ES-I3 (cell line): Measurements from ENCODE around the gene STAP1.
"Not testable (repeated sequence)": the region's sequence is repeated elsewhere in the genome, so short reads cannot be mapped to it uniquely, and the experiment has no call there.

ENCODE experiments used
- H3K36me3 ChIP-seq: 2 replicates; pipeline ENCODE4 v1.6.1; 2013; ENCODE audit warnings: mild to moderate bottlenecking, low read length, control low read depth, moderate library complexity; ENCODE audit not compliant: insufficient read depth
- H3K4me1 ChIP-seq: 2 replicates; pipeline ENCODE4 v1.6.1; 2013; ENCODE audit warnings: mild to moderate bottlenecking, control low read depth, low read length; ENCODE audit not compliant: insufficient read depth
- H3K9ac ChIP-seq: 2 replicates; pipeline ENCODE4 v1.6.1; 2013; ENCODE audit warnings: low read depth, mild to moderate bottlenecking, low read length, moderate library complexity
- H3K9me3 ChIP-seq: 2 replicates; pipeline ENCODE4 v1.6.1; 2013; ENCODE audit warnings: mild to moderate bottlenecking, low read length, moderate library complexity; ENCODE audit not compliant: control insufficient read depth, insufficient read depth

Gene STAP1

DNA sequence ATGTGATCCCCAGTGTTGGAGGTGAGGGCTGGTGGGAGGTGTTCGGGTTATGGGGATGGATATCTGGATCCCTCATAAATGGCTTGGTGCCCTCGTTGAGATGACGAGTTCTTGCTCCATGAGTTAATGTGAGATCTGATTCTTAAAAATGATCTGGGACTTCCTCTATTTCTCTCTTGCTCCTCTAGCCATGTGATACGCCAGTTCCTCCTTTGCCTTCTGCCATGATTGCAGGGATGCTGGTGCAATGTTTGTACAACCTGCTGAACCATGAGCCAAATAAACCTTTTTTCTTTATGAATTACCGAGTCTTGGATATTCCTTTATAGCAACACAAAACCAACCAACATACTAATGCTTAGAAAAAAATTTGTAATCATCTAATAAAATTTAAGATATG lies 56.6 kb downstream of the STAP1 start:
- no peak overlapping the region for H3K9ac ChIP-seq
- no peaks in the 10 kb centered on the region for H3K4me1 ChIP-seq
- H3K9me3 ChIP-seq = peaks cover 3% of the 10 kb centered on the region; the same call in 1 of the 2 replicates
- H3K36me3 ChIP-seq = peaks cover 6% of the 10 kb centered on the region; the same call in 1 of the 2 replicates

DNA sequence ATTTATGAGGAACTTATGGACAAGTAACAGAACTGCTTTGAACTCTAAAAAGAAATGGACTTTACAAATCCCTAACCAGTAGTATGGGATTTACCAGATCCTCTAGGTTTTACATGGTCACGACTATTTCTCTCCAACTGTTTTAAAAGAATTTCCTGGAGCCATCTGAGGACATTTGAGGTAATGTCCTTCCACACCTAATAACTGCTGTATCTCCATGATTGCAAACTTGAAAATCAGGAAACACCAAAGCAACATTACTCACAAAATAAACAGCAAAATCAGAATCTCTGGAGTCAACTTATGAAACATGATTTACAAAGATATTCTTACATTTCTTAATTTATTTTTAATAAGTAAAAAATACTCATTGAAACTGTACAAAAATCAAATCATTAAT lies 58.0 kb downstream of the STAP1 start:
- Histone ChIP-seq H3K4me1 (no peaks in the 10 kb centered on the region), H3K9ac (no peak overlapping the region), H3K9me3 (no peaks in the 10 kb centered on the region), H3K36me3 (peaks cover 6% of the 10 kb centered on the region; the same call in 1 of the 2 replicates)

DNA sequence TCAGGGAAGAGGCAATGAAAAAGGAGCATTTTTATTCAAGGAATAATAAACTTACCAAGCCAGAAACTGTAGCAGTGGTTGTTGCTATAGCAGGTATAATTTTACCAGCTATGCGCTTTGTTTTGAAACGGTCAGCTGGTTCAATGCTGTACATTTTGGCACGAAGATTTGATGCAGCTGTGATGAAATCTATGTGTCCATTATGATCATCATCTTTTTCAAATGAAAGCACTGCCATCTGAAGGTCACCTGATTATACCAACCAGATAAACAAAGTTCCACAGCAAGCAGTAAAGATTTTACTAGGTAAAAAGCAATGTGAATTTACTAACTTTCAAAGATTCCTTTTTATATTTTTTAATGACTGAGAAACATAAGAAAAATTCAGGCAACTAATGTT lies 66.4 kb downstream of the STAP1 start:
- H3K9ac ChIP-seq = no peak overlapping the region
- peaks cover 6% of the 10 kb centered on the region; the same call in 1 of the 2 replicates for H3K4me1 ChIP-seq
- H3K9me3 ChIP-seq = no peaks in the 10 kb centered on the region
- peaks cover 9% of the 10 kb centered on the region for H3K36me3 ChIP-seq

DNA sequence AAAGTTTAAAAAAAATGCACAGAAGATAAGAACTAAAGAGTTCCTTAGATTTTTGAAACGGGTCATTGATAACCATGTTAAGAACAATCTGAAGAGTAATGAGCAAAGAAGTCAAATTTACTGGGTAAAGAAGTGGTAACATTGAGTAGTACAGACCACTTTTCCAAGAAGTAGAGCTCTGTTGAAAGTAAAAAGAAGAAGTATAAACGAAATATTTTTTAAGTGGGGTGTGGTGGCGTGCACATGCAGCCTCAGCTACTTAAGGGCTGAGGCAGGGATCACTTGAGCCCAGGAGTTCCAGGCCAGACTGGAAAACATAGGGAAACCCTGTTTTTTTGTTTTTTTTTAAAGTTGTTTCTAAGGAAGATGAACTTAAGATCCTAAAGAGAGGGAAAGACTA lies 74.0 kb downstream of the STAP1 start:
- Histone ChIP-seq H3K36me3 (peaks cover 1% of the 10 kb centered on the region; the same call in 1 of the 2 replicates), H3K9me3 (no peaks in the 10 kb centered on the region), H3K9ac (no peak overlapping the region), H3K4me1 (no peaks in the 10 kb centered on the region)

DNA sequence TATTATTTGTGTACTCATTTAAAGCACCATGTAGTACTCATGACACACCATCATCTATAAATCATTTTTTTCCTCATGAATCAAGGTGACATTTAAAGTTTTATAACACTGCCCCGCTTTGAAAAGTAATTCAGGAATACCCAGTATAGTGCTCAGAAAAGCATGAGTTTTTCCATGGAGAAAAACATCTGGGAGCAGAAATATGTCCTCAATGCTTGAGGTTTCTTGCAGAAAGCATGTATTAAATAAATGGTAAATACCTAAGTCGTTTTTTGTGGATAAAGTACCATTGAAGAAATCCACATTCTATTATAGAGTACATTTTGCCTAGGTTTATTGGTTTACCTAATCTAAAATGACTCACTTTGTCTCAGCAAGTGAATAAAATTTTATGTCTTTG lies 76.2 kb downstream of the STAP1 start:
- peaks cover 3% of the 10 kb centered on the region for H3K36me3 ChIP-seq
- H3K9ac ChIP-seq = no peak overlapping the region
- no peaks in the 10 kb centered on the region for H3K4me1 ChIP-seq
- no peaks in the 10 kb centered on the region for H3K9me3 ChIP-seq

DNA sequence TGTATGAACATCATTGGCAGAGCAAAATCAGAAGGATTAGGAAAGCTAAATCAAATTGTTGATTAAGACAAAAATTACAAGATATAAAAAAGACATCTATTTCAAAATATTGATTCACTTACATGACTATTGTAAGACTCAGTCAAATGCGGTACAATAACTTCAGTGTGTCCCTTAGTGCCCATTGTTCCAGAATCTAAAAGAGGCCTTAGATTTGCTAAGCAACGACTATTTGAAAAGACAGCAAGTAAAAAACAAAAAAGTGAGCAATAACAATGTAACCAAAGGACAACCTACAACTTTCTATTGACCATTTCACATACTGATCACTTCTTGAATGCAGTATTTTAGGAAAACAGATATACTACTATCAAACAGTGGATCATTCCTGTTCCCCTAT lies 76.8 kb downstream of the STAP1 start:
- no peaks in the 10 kb centered on the region for H3K9me3 ChIP-seq
- peaks cover 3% of the 10 kb centered on the region for H3K36me3 ChIP-seq
- no peaks in the 10 kb centered on the region for H3K4me1 ChIP-seq
- H3K9ac ChIP-seq = no peak overlapping the region

DNA sequence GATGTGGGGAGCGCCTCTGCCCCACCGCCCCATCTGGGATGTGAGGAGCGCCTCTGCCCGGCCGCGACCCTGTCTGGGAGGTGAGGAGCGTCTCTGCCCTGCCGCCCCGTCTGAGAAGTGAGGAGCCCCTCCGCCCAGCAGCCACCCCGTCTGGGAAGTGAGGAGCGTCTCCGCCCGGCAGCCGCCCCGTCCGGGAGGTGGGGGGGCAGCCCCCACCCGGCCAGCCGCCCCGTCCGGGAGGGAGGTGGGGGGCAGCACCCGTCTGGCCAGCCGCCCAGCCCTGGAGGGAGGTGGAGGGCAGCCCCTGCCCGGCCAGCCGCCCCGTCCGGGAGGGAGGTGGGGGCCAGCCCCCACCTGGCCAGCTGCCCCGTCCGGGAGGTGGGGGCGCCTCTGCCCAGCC lies 78.5 kb downstream of the STAP1 start:
- not testable (repeated sequence) for H3K4me1 ChIP-seq, H3K36me3 ChIP-seq, H3K9ac ChIP-seq

DNA sequence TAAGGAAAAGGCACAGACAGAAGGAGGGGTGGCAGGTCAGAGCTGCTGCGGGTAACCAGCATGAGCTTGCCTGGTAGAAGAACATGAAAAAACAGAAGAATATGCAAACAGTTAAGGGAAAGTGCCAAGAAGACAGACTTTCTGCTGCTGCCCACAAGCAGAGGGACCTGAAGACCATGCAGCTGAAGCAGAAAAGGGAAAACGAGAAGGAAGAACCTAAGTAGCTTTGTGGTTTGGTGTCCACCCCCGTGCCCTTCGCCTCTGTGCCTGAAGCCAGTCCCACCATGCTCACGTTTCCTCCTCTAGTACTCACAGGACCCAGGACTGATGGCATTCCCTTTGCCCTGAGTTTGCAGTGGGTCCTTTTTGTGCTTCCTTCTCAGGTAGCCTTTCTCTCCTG lies 79.6 kb downstream of the STAP1 start:
- H3K4me1 ChIP-seq = no peaks in the 10 kb centered on the region
- peaks cover 3% of the 10 kb centered on the region for H3K36me3 ChIP-seq
- no peak overlapping the region for H3K9ac ChIP-seq
- no peaks in the 10 kb centered on the region for H3K9me3 ChIP-seq

More for the DNA sequence above, 78.5 kb downstream of the STAP1 start:
- not testable (repeated sequence) for H3K9me3 ChIP-seq

DNA sequence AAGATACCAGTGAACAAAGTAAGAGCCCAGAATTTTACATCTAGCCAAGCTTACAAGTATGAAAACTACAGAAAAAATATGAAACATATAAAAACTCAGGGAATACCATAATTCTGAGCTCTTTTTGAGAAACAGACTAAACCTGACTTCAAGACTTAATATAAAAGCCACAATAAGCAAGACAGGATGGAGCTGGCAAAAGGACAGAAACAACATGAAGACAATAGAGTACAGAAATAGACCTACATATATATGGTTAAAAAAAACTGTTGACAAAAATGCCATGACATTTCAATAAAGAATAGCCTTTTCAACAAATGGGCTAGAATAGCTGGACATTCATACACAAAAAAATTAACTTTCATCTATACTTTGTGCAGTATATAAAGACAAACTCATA lies 93.0 kb downstream of the STAP1 start:
- Histone ChIP-seq H3K36me3 (0 out of 2 replicates have a peak, but pooled peaks cover 5% of the 10 kb centered on the region), H3K4me1 (no peaks in the 10 kb centered on the region), H3K9ac (no peak overlapping the region), H3K9me3 (no peaks in the 10 kb centered on the region)
